ENCODE measurements around the gene GRIP1.

GRIP1 gene

DNA sequence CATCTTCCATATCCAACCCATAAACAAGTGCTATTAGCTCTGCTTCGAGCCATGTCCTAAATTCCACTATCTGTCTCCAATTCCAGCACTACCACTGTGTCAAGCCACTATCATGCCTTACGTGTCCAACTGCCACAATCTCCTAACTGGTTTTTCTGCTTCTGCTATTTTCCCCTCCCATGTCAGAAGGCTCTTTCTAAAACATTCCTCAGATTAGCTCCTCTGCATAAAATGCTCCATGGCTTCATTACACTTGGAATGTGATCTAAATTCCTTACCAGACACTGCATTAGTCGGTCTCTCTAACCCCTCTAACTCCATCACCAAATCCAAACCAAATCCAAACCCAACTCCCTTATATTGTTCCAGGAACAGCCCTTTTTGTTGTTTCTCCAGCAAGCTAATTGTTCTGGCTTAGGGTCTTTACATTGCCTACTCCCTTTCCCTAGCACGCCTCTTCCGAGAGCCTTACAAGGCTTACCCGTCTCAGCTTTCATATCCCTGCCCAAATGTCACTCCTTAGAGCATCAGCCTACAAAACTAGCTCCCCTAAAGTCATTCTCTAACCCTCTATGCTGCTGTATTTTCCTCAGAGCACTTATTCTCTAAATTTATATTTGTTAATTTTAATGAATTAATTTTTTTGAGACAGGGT is 236.8 kb downstream of the GRIP1 start:
- no peak for DNase-seq

- no peak for DNase-seq
These were observed 240.3 kb downstream of the GRIP1 start for GRCh38 chr12:66438601-66439000.

DNA sequence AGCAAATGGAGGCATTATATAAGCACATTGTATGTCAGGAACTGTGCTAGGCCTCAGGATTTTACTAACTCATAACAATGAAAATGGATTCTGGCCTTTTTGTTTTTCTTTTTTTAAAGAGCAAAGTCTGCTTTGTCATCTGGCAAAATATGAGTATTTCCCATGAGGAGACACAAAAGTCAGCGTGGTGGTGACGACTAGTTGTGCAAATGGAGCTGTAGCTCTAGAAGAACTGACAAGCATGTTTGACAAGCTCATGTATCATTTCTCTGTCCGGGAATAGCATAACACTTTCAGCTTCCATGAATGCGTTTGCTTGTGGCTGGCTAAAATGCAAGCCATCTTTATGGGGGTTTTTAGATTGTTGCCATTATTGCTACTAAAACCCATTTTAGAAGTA is 248.8 kb downstream of the GRIP1 start:
- DNase-seq = no peak

DNA sequence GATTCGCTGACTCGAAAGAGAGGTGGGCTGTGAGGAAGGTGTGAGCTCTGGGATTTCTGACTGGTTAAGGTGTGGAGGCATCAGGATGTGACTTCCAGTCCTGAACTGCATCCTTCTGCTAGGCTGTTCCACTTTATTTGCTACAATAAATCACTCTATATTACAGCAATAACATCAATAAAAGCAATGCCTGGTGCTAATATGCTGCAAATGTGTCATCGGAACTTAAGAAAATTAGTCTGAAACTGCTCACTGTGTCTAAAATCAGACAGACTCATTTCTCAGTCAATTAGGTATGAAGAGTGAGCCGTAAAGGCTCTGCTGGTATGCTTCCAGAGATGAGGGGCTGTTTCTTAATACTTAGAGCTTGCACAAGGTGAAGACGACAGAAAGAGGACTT is 250.0 kb downstream of the GRIP1 start:
- DNase-seq = no peak

- no peak for DNase-seq
These were observed 250.6 kb downstream of the GRIP1 start for GRCh38 chr12:66428261-66428660.

DNA sequence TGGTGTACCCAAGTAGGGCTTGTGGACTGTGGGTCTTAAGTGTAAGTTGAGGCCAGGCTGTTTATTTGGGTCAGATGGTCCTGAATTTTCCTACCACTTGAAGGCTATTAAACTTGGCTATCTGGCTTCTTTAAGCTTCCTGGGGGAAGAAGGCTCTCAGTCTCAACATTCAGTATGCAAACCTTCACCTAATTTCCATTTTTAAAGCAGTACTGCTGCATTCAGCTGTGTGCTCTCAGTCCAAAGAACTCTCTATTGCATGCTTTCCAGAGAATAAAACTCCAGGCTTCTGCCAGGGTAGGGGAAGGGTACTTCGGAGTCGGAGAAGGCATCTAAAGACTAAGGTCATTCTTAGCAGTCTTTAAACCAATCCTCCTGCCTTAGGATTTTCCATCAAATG is 252.2 kb downstream of the GRIP1 start:
- no peak for DNase-seq

DNA sequence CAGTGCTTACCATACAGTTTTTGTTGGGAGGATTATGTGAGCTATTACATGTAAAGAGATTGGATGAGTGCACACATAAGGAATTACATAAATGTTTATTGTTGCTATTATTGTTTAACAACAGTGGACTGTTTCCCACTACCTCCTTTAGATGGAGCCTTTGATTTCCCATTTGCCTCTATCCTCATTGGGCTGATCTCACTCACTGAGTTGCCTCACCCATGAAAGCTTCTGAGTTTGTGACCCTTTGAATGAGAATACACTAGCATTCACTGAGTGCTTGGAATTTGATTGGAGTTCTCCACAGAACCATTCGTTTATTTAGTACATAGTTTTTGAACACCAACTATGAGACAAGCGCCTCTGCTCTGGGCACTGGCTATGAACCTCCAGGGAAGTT is 255.6 kb downstream of the GRIP1 start:
- DNase-seq = no peak

DNA sequence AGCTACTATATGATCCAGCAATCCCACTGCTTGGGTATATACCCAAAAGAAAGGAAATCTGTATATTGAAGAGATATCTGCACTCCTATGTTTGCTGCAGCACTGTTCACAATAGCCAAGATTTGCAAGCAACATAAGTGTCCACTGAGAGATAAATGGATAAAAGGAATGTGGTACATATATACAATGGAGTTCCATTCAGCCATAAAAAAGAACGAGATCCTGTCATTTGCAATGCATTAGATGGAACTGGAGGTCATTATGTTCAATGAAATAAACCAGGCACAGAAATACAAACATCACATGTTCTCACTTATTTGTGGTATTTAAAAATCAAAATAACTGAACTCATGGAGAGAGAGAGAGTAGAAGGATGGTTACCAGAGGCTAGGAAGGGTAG is 260.0 kb downstream of the GRIP1 start:
- no peak for DNase-seq

DNA sequence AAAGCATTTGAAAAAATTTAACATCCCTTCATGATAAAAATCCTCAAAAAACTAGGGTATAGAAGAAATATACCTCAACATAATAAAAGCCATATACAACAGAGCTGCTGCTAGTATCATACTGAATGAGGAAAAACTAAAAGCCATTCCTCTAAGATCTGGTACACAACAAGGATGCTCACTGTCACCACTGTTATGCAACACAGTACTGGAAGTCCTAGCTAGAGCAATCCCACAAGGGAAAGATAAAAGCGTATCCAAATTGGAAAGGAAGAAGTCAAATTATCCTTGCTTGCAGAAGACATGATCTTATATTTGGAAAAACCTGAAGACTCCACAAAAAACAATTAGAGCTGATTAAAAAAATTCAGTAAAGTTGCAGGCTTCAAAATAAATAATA is 261.7 kb downstream of the GRIP1 start:
- no peak for DNase-seq

- DNase-seq = peak in 1 of 14 donors; percentile 23
These were observed 269.5 kb downstream of the GRIP1 start for GRCh38 chr12:66409195-66409871.

GRCh38 chr12:66405395-66405794 is 273.5 kb downstream of the GRIP1 start:
- no peak for DNase-seq

GRCh38 chr12:66403746-66404145 is 275.1 kb downstream of the GRIP1 start:
- no peak for DNase-seq

- no peak for DNase-seq
These were observed 279.0 kb downstream of the GRIP1 start for GRCh38 chr12:66399911-66400306.

DNA sequence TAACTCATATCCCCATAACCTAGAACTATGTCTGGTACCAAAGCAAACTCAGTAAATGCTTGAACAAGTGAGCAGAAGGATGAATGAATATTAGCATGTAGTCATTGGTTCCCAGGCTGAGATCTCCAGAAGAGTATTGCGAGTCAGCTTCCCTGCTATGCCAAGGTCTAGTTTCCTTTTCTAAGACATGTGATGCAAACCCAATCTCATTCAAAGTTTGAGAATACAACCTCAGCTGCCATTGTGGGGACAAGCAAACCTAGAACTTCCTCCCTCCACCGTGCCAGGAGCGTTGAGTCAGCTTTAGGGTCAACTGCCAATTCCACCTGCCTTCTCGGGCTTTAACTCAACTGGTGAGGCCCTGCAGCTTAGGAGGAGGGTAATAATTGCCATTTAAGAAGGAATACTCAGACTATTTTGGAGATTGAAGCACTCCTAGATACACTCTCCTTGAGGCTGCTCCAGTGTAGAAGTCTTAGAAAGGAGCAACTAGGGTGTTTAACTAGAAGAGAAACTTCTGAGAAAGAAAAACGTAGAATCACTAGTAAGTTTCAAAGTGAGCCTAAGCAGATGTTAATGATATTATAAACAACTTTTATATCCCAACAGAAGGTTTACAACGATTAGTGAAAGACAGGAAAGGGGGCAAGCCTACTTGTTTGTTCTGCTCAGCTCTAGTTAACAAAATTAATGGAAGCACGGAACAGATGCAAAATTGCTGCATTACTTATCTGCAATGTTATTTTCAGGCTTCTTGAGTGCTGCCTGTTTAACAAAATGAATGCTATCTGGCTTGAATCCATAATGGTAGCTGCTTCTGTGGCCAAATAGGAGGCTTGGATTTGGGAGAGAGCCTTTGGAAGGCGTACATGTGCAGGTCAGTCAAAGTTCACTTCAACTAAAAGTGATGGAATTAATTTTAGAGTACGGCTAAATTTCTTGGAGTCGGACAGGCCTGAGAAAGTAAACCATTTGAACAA is 279.7 kb downstream of the GRIP1 start:
- peak in 1 of 14 donors; percentile 19 for DNase-seq

- no peak for DNase-seq
These were observed 281.1 kb downstream of the GRIP1 start for GRCh38 chr12:66397574-66398290.

DNA sequence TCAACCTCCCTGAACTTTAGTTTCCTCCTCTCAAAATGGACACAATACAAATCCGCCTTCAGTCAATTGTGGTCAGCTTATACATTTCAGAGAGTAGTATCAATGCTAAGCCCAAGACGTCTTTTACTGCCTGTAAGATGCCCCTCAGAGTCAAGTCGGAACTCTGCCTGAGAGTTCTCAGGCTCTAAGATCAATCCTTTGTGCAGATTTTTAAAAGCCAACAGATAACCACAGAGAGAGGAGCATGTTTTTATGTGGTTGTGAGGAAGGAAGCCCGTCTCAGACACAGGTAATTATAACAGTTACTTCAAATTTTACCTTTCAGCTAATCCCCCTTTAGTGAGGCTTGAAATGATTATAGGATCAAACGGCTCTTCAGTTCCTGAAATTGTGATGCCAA is 285.0 kb downstream of the GRIP1 start:
- DNase-seq = no peak

- no peak for DNase-seq
These were observed 286.5 kb downstream of the GRIP1 start for GRCh38 chr12:66392266-66392915.

GRCh38 chr12:66388517-66388916 is 290.4 kb downstream of the GRIP1 start:
- DNase-seq = no peak

GRCh38 chr12:66387117-66387516 is 291.8 kb downstream of the GRIP1 start:
- no peak for DNase-seq

GRCh38 chr12:66380769-66381535 is 297.9 kb downstream of the GRIP1 start:
- DNase-seq = no peak

GRCh38 chr12:66379616-66380015 is 299.3 kb downstream of the GRIP1 start:
- DNase-seq = no peak
